ENCODE data around the gene BCL10. TPM values are rescaled to one million over a fixed set of nuclear protein-coding genes. Genes with fewer than 3 reads are reported as not detected.

The BCL10 gene
- polyA plus RNA-seq, 1 of the 3 experiments (the other 2 are of a cell fraction), result 5.8 TPM

- Histone ChIP-seq H3K4me2 (peak overlapping the region; percentile 93), H3K9ac (no peak overlapping the region), H3K4me3 (ENCODE audit: low read depth in 2 of 2, low read length in 1 of 2) (0 out of 4 replicates have a peak overlapping the region, but pooled peaks of 1 of the 2 experiments have one; percentile 19), H3K27ac (ENCODE audit: low read depth in 2 of 2, low read length in 1 of 2) (no peak overlapping the region), H3K9me3 (no peaks in the 10 kb centered on the region), H3K79me2 (ENCODE audit: insufficient read depth) (peaks cover 79% of the 10 kb centered on the region), H4K20me1 (ENCODE audit: insufficient read depth) (peaks cover 50% of the 10 kb centered on the region), H3K36me3 (replicated peaks in 1 of 2; ENCODE audit: control insufficient read depth in 1 of 2, insufficient read depth in 2 of 2, low read length in 1 of 2) (peaks cover 30 to 46% of the 10 kb centered on the region in 2 experiments), H3K4me1 (ENCODE audit: control insufficient read depth in 1 of 2, insufficient read depth in 2 of 2, low read depth in 1 of 2, low read length in 1 of 2) (peaks cover 15 to 16% of the 10 kb centered on the region in 2 experiments), H3K27me3 (ENCODE audit: insufficient read depth) (no peaks in the 10 kb centered on the region), H3K9me2 (no peaks in the 10 kb centered on the region), H2AFZ (ENCODE audit: low read depth) (no peak overlapping the region), H3F3A (replicated peaks; ENCODE audit: insufficient read depth) (peaks cover 31% of the 10 kb centered on the region)
- no peak for DNase-seq
- ChIA-PET POLR2A (no interaction called here), CTCF (interaction anchor here (1.2 to 2.1 kb wide), 2 partner anchors 13 to 14 kb away, joined by 3 to 13 read pairs; partner anchors contain the start of gene C1orf52)
- TF ChIP-seq, protein P1, sequence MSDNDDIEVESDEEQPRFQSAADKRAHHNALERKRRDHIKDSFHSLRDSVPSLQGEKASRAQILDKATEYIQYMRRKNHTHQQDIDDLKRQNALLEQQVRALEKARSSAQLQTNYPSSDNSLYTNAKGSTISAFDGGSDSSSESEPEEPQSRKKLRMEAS (IDR thresholded peaks at IDR 0.05; ENCODE audit: low read depth), result no peak
- TF ChIP-seq FOSL2 (IDR thresholded peaks at IDR 0.05; ENCODE audit: borderline replicate concordance, low read depth), result no peak
- TF ChIP-seq USF1 (IDR thresholded peaks at IDR 0.05; ENCODE audit: borderline replicate concordance, low read depth), result no peak
- TF ChIP-seq EZH2phosphoT487 (IDR thresholded peaks at IDR 0.05; ENCODE audit: borderline replicate concordance, low read depth), result no peak
- TF ChIP-seq, protein P2, sequence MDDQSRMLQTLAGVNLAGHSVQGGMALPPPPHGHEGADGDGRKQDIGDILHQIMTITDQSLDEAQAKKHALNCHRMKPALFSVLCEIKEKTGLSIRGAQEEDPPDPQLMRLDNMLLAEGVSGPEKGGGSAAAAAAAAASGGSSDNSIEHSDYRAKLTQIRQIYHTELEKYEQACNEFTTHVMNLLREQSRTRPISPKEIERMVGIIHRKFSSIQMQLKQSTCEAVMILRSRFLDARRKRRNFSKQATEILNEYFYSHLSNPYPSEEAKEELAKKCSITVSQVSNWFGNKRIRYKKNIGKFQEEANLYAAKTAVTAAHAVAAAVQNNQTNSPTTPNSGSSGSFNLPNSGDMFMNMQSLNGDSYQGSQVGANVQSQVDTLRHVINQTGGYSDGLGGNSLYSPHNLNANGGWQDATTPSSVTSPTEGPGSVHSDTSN (IDR thresholded peaks at IDR 0.05), result no peak
- TF ChIP-seq, protein P3, sequence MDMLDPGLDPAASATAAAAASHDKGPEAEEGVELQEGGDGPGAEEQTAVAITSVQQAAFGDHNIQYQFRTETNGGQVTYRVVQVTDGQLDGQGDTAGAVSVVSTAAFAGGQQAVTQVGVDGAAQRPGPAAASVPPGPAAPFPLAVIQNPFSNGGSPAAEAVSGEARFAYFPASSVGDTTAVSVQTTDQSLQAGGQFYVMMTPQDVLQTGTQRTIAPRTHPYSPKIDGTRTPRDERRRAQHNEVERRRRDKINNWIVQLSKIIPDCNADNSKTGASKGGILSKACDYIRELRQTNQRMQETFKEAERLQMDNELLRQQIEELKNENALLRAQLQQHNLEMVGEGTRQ (IDR thresholded peaks at IDR 0.05; ENCODE audit: borderline replicate concordance, low read depth, low read length), result no peak
- TF ChIP-seq, protein P4, sequence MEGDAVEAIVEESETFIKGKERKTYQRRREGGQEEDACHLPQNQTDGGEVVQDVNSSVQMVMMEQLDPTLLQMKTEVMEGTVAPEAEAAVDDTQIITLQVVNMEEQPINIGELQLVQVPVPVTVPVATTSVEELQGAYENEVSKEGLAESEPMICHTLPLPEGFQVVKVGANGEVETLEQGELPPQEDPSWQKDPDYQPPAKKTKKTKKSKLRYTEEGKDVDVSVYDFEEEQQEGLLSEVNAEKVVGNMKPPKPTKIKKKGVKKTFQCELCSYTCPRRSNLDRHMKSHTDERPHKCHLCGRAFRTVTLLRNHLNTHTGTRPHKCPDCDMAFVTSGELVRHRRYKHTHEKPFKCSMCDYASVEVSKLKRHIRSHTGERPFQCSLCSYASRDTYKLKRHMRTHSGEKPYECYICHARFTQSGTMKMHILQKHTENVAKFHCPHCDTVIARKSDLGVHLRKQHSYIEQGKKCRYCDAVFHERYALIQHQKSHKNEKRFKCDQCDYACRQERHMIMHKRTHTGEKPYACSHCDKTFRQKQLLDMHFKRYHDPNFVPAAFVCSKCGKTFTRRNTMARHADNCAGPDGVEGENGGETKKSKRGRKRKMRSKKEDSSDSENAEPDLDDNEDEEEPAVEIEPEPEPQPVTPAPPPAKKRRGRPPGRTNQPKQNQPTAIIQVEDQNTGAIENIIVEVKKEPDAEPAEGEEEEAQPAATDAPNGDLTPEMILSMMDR (IDR thresholded peaks at IDR 0.05), result no peak
- TF ChIP-seq ELF1 (IDR thresholded peaks at IDR 0.05), result no peak
- no peak for TF ChIP-seq TCF12 (IDR thresholded peaks at IDR 0.05)
- TF ChIP-seq TAF1 (IDR thresholded peaks at IDR 0.05; ENCODE audit: borderline replicate concordance, low read depth, low read length), result no peak
- no peak for TF ChIP-seq RAD21 (IDR thresholded peaks at IDR 0.05; ENCODE audit: low read length)
- no peak for TF ChIP-seq FOXM1 (IDR thresholded peaks at IDR 0.05; ENCODE audit: low read depth)
- no peak for TF ChIP-seq GABPA (IDR thresholded peaks at IDR 0.05; ENCODE audit: low read depth)
- no peak for TF ChIP-seq EP300 (IDR thresholded peaks at IDR 0.05; ENCODE audit: borderline replicate concordance in 1 of 2, low read depth in 1 of 2, low read length in 1 of 2)
- TF ChIP-seq POLR2AphosphoS5 (IDR thresholded peaks at IDR 0.05; ENCODE audit: low read depth, low read length), result no peak
Observed at GRCh38 chr1:85273397-85273796, 3.0 kb downstream of the BCL10 start.

Data from SK-N-SH (cell line).